B cell (primary cell): ENCODE results near the gene CCDC34. TPM values are rescaled to one million over a fixed set of nuclear protein-coding genes. Genes with fewer than 3 reads are reported as not detected.
"Not testable (repeated sequence)": the region's sequence is repeated elsewhere in the genome, so short reads cannot be mapped to it uniquely, and the experiment has no call there.

Experiments used
- ATAC-seq: fragments of 200-7000 bp; cut with Tn5 transposase; one replicate; pipeline ENCODE4 v1.10.0; 2021; ENCODE audit warnings: low read depth, mild to moderate bottlenecking, moderate number of reproducible peaks, moderate library complexity
- CTCF ChIA-PET: fragments of 350-600 bp; sonication (Branson Sonifier 250); formaldehyde crosslinking; loops from one replicate; lab custom pipeline; 2021; ENCODE audit warnings: antibody characterized with exemption, inconsistent platforms; lab: Charles Lee
- POLR2A ChIA-PET: fragments of 350-600 bp; sonication (Branson Sonifier 250); formaldehyde crosslinking; loops from one replicate; lab custom pipeline; 2021; ENCODE audit warnings: antibody characterized with exemption; lab: Charles Lee
- DNase-seq: peaks from one replicate; pipeline ENCODE4 v3.0.0; 2013
- H2AFZ ChIP-seq: 2 replicates; pipeline ENCODE4 v1.6.1; 2012; ENCODE audit warnings: mild to moderate bottlenecking, low read depth, low read length; ENCODE audit not compliant: insufficient read depth, poor library complexity, severe bottlenecking
- H3K27ac ChIP-seq, 2 donors: 1 replicate in 1 of 2; 2 replicates in 1 of 2; pipeline ENCODE4 v1.5.1; 2012 to 2013; ENCODE audit warnings: low read length in 2 of 2, mild to moderate bottlenecking in 2 of 2, moderate library complexity in 1 of 2
- H3K27me3 ChIP-seq, 4 experiments: fragments of 200-600 bp in 1 of 4; sonication (generic) in 1 of 4; replicated peaks in 1 of 4; 1 replicate in 2 of 4; 2 replicates in 2 of 4; pipeline versions ENCODE4 v1.6.1 to v1.7.0; 2013 to 2016; ENCODE audit warnings: low read length in 3 of 4, mild to moderate bottlenecking in 2 of 4, mixed read lengths in 1 of 4, moderate library complexity in 1 of 4; ENCODE audit not compliant: insufficient read depth in 4 of 4, control insufficient read depth in 3 of 4; ENCODE audit errors: control extremely low read depth in 1 of 4
- H3K36me3 ChIP-seq, 2 experiments: replicated peaks in 1 of 2; 1 replicate in 1 of 2; 2 replicates in 1 of 2; pipeline versions ENCODE4 v1.6.1 to v1.7.1; 2013; ENCODE audit warnings: low read length in 1 of 2; ENCODE audit not compliant: insufficient read depth in 2 of 2, control insufficient read depth in 1 of 2; ENCODE audit errors: control extremely low read depth in 1 of 2, extremely low read depth in 1 of 2
- H3K4me1 ChIP-seq, 2 donors: fragments of 200-600 bp in 1 of 2; sonication (generic) in 1 of 2; 1 replicate in 1 of 2; 2 replicates in 1 of 2; pipeline versions ENCODE4 v1.5.1 to v1.6.1; 2013 to 2017; ENCODE audit warnings: low read length in 2 of 2; ENCODE audit not compliant: control insufficient read depth in 2 of 2, insufficient read depth in 2 of 2
- H3K4me2 ChIP-seq: replicated peaks from 2 replicates; pipeline ENCODE3; 2012; ENCODE audit warnings: mild to moderate bottlenecking, low read depth, low read length; ENCODE audit not compliant: poor library complexity, severe bottlenecking
- H3K4me3 ChIP-seq, 5 experiments: fragments of 200-600 bp in 1 of 5; sonication (generic) in 1 of 5; 1 replicate in 3 of 5; 2 replicates in 2 of 5; pipeline versions ENCODE4 v1.5.1 to v1.7.0; 2011 to 2016; ENCODE audit warnings: low read length in 4 of 5, mild to moderate bottlenecking in 4 of 5, low read depth in 2 of 5, control low read depth in 1 of 5, moderate library complexity in 1 of 5; ENCODE audit not compliant: insufficient read depth in 1 of 5; ENCODE audit errors: control extremely low read depth in 1 of 5, extremely low read depth in 1 of 5
- H3K79me2 ChIP-seq: fragments of 200-600 bp; sonication (generic); one replicate; pipeline ENCODE4 v1.6.0; 2016; ENCODE audit warnings: low read length; ENCODE audit not compliant: control insufficient read depth, insufficient read depth
- H3K9ac ChIP-seq: fragments of 200-600 bp; sonication (generic); 2 replicates; pipeline ENCODE4 v1.6.1; 2017; ENCODE audit warnings: mild to moderate bottlenecking, low read length, moderate library complexity
- H3K9me3 ChIP-seq, 3 donors: one replicate each; pipeline versions ENCODE4 v1.6.1 to v1.7.1; 2013; ENCODE audit warnings: low read length in 2 of 3; ENCODE audit not compliant: control insufficient read depth in 2 of 3, insufficient read depth in 1 of 3; ENCODE audit errors: control extremely low read depth in 1 of 3
- H4K20me1 ChIP-seq: 2 replicates; pipeline ENCODE4 v1.6.0; 2012; ENCODE audit warnings: mild to moderate bottlenecking, low read length; ENCODE audit not compliant: insufficient read depth, control insufficient read depth, poor library complexity, severe bottlenecking
- H3K27ac Mint-ChIP-seq: one replicate; pipeline ENCODE4 v1.8.0; 2021; ENCODE audit warnings: mixed read lengths
- H3K27me3 Mint-ChIP-seq: one replicate; pipeline ENCODE4 v1.8.0; 2021; ENCODE audit warnings: mixed read lengths
- H3K4me1 Mint-ChIP-seq: one replicate; pipeline ENCODE4 v1.8.0; 2021; ENCODE audit warnings: mixed read lengths
- H3K4me3 Mint-ChIP-seq: one replicate; pipeline ENCODE4 v1.8.0; 2021; ENCODE audit warnings: mixed read lengths
- H3K9me3 Mint-ChIP-seq: one replicate; pipeline ENCODE4 v1.8.0; 2022; ENCODE audit warnings: mixed read lengths; ENCODE audit not compliant: insufficient read depth
- CTCF ChIP-seq: fragments of 200-600 bp; IDR thresholded peaks from one replicate; pipeline ENCODE4 v1.8.0; 2022; ENCODE audit warnings: antibody characterized with exemption, mild to moderate bottlenecking
- EZH2 ChIP-seq: IDR thresholded peaks from 2 replicates; pipeline ENCODE4 v1.6.1; 2012; ENCODE audit warnings: borderline replicate concordance, low read depth, mild to moderate bottlenecking, moderate library complexity, low read length; ENCODE audit not compliant: insufficient read depth, poor library complexity, severe bottlenecking
- WGBS: methylation state at CpG from one replicate; pipeline ENCODE4 v1.1.5; 2013; ENCODE audit warnings: missing lambda C conversion rate; ENCODE audit not compliant: insufficient coverage; 5-methylcytosine and 5-hydroxymethylcytosine counted together
- intact Hi-C: fragments of 100-400 bp; cut with micrococcal nuclease; formaldehyde crosslinking; loops from one replicate; pipeline ENCODE4 v1.10.0; 2022
- polyA plus RNA-seq: library from polyadenylated mRNA; depleted of rRNA; stranded (reverse); fragments of >200 nt; gene quantifications from 2 replicates; pipeline ENCODE4 v1.2.3, GENCODE V29; 2012
- total RNA-seq, 2 donors: library from RNA; stranded (reverse); fragments of 120-200 nt in 1 of 2; gene quantifications; 1 replicate in 1 of 2; 2 replicates in 1 of 2; pipeline versions ENCODE4 v1.2.3 to v1.2.4, GENCODE V29; 2013 to 2022

CCDC34 gene
- total and polyA plus RNA-seq, 2 donors (not counting 1 experiment from before 2014, with no cell fraction given): 0.94 to 4.1 TPM

DNA sequence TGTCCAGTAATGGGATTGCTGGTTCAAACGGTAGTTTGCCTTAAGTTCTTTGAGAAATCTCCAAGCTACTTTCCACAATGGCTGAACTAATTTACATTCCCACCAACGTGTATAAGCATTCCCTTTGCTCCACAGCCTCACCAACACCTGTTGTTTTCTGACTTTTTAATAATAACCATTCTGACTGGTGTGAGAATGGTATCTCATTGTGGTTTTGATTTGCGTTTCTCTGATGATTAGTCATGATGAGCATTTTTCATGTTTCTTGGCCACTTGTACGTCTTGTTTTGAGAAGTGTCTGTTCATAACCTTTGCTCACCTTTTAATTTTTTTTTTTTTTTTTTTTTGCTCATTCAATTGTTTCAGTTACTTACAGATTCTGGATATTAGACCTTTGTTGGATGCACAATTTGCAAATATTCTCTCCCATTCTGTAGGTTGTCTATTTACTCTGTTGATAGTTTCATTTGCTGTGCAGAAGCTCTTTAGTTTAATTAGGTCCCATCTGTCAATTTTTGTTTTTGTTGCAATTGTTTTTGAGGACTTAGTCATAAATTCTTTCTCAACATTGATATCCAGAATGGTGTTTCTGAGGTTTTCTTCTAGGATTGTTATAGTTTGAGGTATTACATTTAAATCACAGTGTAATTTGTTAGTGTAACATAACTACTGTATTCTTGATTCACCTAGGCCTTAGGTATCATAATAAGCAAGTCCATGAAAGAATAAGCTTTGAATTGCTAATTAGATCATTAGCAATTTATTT is 33.0 kb downstream of the CCDC34 start:
- Histone ChIP-seq H3K4me1 (no peaks in the 10 kb centered on the region), H3K4me2 (no peak overlapping the region), H3K79me2 (no peaks in the 10 kb centered on the region), H3K9ac (no peak overlapping the region), H3K27me3 (no peaks in the 10 kb centered on the region), H3K9me3 (no peaks in the 10 kb centered on the region), H3K4me3 (no peak overlapping the region), H4K20me1 (no peaks in the 10 kb centered on the region), H3K27ac (no peak overlapping the region), H2AFZ (no peak overlapping the region), H3K36me3 (no peaks in the 10 kb centered on the region)
- Mint-ChIP-seq H3K27ac (no peak overlapping the region), H3K4me1 (no peaks in the 10 kb centered on the region), H3K4me3 (no peak overlapping the region), H3K27me3 (no peaks in the 10 kb centered on the region), H3K9me3 (peaks cover 5% of the 10 kb centered on the region)
- ChIA-PET CTCF (no interaction called here), POLR2A (no interaction called here)
- no CpG with 5 or more reads among the region's 4 CpGs for WGBS
- DNase-seq: no peak
- TF ChIP-seq CTCF: no peak
- no peak for TF ChIP-seq EZH2
- intact Hi-C loops: no loop called here
- ATAC-seq: no peak

- ATAC-seq (no peak), DNase-seq (no peak)
- Histone ChIP-seq H3K4me3 (no peak overlapping the region), H3K4me1 (no peaks in the 10 kb centered on the region), H3K27ac (no peak overlapping the region), H2AFZ (no peak overlapping the region), H3K4me2 (no peak overlapping the region), H3K27me3 (no peaks in the 10 kb centered on the region), H3K36me3 (no peaks in the 10 kb centered on the region), H3K79me2 (no peaks in the 10 kb centered on the region), H3K9ac (no peak overlapping the region), H4K20me1 (no peaks in the 10 kb centered on the region), H3K9me3 (no peaks in the 10 kb centered on the region)
- CTCF ChIA-PET: no interaction called here
- 100% methylated on average over 3 of the region's 5 CpGs for WGBS
- intact Hi-C loops: no loop called here
- no peaks in the 10 kb centered on the region for H3K4me1 Mint-ChIP-seq
- TF ChIP-seq CTCF (no peak), EZH2 (no peak)
- H3K27ac Mint-ChIP-seq: no peak overlapping the region
- POLR2A ChIA-PET: no interaction called here
- peaks cover 5% of the 10 kb centered on the region for H3K9me3 Mint-ChIP-seq
- H3K4me3 Mint-ChIP-seq: no peak overlapping the region
- no peaks in the 10 kb centered on the region for H3K27me3 Mint-ChIP-seq
These were observed 34.4 kb downstream of the CCDC34 start for GRCh38 chr11:27328614-27329013.

DNA sequence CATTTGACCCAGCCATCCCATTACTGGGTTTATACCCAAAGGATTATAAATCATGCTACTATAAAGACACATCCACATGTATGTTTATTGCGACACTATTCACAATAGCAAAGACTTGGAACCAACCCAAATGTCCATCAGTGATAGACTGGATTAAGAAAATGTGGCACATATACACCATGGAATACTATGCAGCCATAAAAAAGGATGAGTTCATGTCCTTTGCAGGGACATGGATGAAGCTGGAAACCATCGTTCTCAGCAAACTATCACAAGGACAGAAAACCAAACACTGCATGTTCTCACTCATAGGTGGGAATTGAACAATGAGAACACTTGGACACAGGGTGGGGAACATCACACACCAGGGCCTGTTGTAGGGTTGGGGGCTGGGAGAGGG is 36.0 kb downstream of the CCDC34 start:
- ATAC-seq, H3K27me3 Mint-ChIP-seq, H3K27ac Mint-ChIP-seq, POLR2A ChIA-PET, H3K4me2 ChIP-seq, H3K4me3 ChIP-seq, H3K4me1 ChIP-seq, H4K20me1 ChIP-seq, DNase-seq, H3K36me3 ChIP-seq, H3K9ac ChIP-seq, CTCF ChIA-PET, H3K4me3 Mint-ChIP-seq, H3K79me2 ChIP-seq, H2AFZ ChIP-seq, intact Hi-C loops, H3K9me3 ChIP-seq, H3K4me1 Mint-ChIP-seq, H3K27ac ChIP-seq, H3K27me3 ChIP-seq, H3K9me3 Mint-ChIP-seq: not testable (repeated sequence)
- WGBS: no CpG with 5 or more reads among the region's 2 CpGs
